IMR-90 (cell line): ENCODE data around the gene MYO1D. TPM values are rescaled to one million over a fixed set of nuclear protein-coding genes. Genes with fewer than 3 reads are reported as not detected.

Experiments
- ATAC-seq: fragments of 200-7000 bp; cut with Tn5 transposase; 2 replicates; pipeline ENCODE4 v1.9.1; 2020; ENCODE audit warnings: low read depth, mild to moderate bottlenecking, moderate library complexity
- BruUV-seq: library from RNA; stranded (reverse); fragments of 400-500 nt; replicated peaks from 2 replicates; lab custom pipeline; 2021; lab: Mats Ljungman, UMichigan
- CTCF ChIA-PET: fragments of 300-600 bp; formaldehyde crosslinking; extraction: SDS; loops from one replicate; lab custom pipeline; 2021; ENCODE audit warnings: antibody characterized with exemption; lab: Yijun Ruan, JAX
- POLR2A ChIA-PET: fragments of 300-600 bp; sonication (Branson Sonifier 250); formaldehyde crosslinking; loops from one replicate; lab custom pipeline; 2022; ENCODE audit warnings: antibody characterized with exemption; ENCODE audit not compliant: unreplicated experiment; lab: Charles Lee
- DNase-seq: peaks from one replicate; pipeline ENCODE4 v3.0.0; 2013
- H2AFZ ChIP-seq: replicated peaks from 2 replicates; pipeline ENCODE3; 2013; ENCODE audit warnings: low read length, mild to moderate bottlenecking; ENCODE audit not compliant: poor library complexity
- H2AK5ac ChIP-seq: 2 replicates; pipeline ENCODE4 v1.6.1; 2013; ENCODE audit warnings: low read depth, low read length, inconsistent platforms
- H2AK9ac ChIP-seq: replicated peaks from 2 replicates; pipeline ENCODE3; 2013; ENCODE audit warnings: mild to moderate bottlenecking, low read depth, low read length, moderate library complexity; ENCODE audit not compliant: poor library complexity
- H2BK120ac ChIP-seq: 2 replicates; pipeline ENCODE4 v1.6.1; 2013; ENCODE audit warnings: low read depth, low read length, inconsistent platforms
- H2BK15ac ChIP-seq: 3 replicates; pipeline ENCODE4 v1.6.1; 2013; ENCODE audit warnings: low read depth, low read length, inconsistent platforms
- H2BK20ac ChIP-seq: 2 replicates; pipeline ENCODE4 v1.6.1; 2013; ENCODE audit warnings: low read depth, mild to moderate bottlenecking, inconsistent platforms, low read length, moderate library complexity
- H2BK5ac ChIP-seq: 2 replicates; pipeline ENCODE4 v1.6.1; 2013; ENCODE audit warnings: mild to moderate bottlenecking, low read depth, low read length, inconsistent platforms; ENCODE audit not compliant: poor library complexity, severe bottlenecking
- H3K14ac ChIP-seq: replicated peaks from 2 replicates; pipeline ENCODE4 v1.6.1; 2013; ENCODE audit warnings: low read depth, low read length, inconsistent platforms
- H3K18ac ChIP-seq: 2 replicates; pipeline ENCODE4 v1.6.1; 2013; ENCODE audit warnings: low read depth, low read length, control low read depth
- H3K23ac ChIP-seq: 2 replicates; pipeline ENCODE4 v1.6.1; 2013; ENCODE audit warnings: low read depth, low read length, inconsistent platforms
- H3K27ac ChIP-seq: 2 replicates; pipeline ENCODE4 v1.5.1; 2013; ENCODE audit warnings: mild to moderate bottlenecking, control low read depth, low read length; ENCODE audit not compliant: insufficient read depth
- H3K27me3 ChIP-seq: 2 replicates; pipeline ENCODE4 v1.6.1; 2013; ENCODE audit warnings: low read length; ENCODE audit not compliant: control insufficient read depth, insufficient read depth
- H3K36me3 ChIP-seq: 2 replicates; pipeline ENCODE4 v1.6.1; 2013; ENCODE audit warnings: low read length, mixed read lengths; ENCODE audit not compliant: control insufficient read depth, insufficient read depth
- H3K4ac ChIP-seq: 2 replicates; pipeline ENCODE4 v1.6.1; 2013; ENCODE audit warnings: low read depth, low read length, inconsistent platforms
- H3K4me1 ChIP-seq: 2 replicates; pipeline ENCODE4 v1.6.1; 2013; ENCODE audit warnings: low read length, mixed read lengths; ENCODE audit not compliant: control insufficient read depth, insufficient read depth
- H3K4me2 ChIP-seq: 2 replicates; pipeline ENCODE4 v1.6.1; 2013; ENCODE audit warnings: low read depth, mild to moderate bottlenecking, control low read depth, low read length, moderate library complexity
- H3K4me3 ChIP-seq: 2 replicates; pipeline ENCODE4 v1.5.1; 2013; ENCODE audit warnings: low read depth, mild to moderate bottlenecking, control low read depth, low read length, moderate library complexity; ENCODE audit not compliant: insufficient read depth
- H3K56ac ChIP-seq: 2 replicates; pipeline ENCODE4 v1.6.1; 2013; ENCODE audit warnings: low read length, inconsistent platforms; ENCODE audit not compliant: insufficient read depth; ENCODE audit errors: extremely low read depth
- H3K79me1 ChIP-seq, 2 experiments: 2 replicates each; pipeline ENCODE4 v1.6.1; 2013; ENCODE audit warnings: low read length in 2 of 2, inconsistent platforms in 1 of 2, low read depth in 1 of 2
- H3K9ac ChIP-seq: 2 replicates; pipeline ENCODE4 v1.6.1; 2013; ENCODE audit warnings: low read depth, low read length, control low read depth
- H3K9me1 ChIP-seq: 2 replicates; pipeline ENCODE4 v1.6.1; 2013; ENCODE audit warnings: low read length, inconsistent platforms; ENCODE audit not compliant: insufficient read depth
- H3K9me3 ChIP-seq: 2 replicates; pipeline ENCODE4 v1.6.1; 2013; ENCODE audit warnings: low read length; ENCODE audit not compliant: control insufficient read depth, insufficient read depth
- H4K20me1 ChIP-seq: 2 replicates; pipeline ENCODE4 v1.6.1; 2013; ENCODE audit warnings: low read length, inconsistent platforms; ENCODE audit not compliant: insufficient read depth
- H4K5ac ChIP-seq: 2 replicates; pipeline ENCODE4 v1.6.1; 2013; ENCODE audit warnings: mild to moderate bottlenecking, low read depth, low read length, control low read depth
- H4K8ac ChIP-seq, 2 experiments: 2 replicates each; pipeline ENCODE4 v1.6.1; 2013; ENCODE audit warnings: low read depth in 2 of 2, low read length in 2 of 2, control low read depth in 1 of 2, inconsistent platforms in 1 of 2
- H4K91ac ChIP-seq: 2 replicates; pipeline ENCODE4 v1.6.1; 2013; ENCODE audit warnings: low read depth, low read length, inconsistent platforms; ENCODE audit not compliant: insufficient read depth
- BHLHE40 ChIP-seq: fragments of 150-350 bp; IDR thresholded peaks from 2 replicates; pipeline ENCODE4 v1.6.1; 2016; ENCODE audit warnings: mild to moderate bottlenecking, low read depth, low read length
- CEBPB ChIP-seq: IDR thresholded peaks from 2 replicates; pipeline ENCODE4 v1.6.1; 2012; ENCODE audit warnings: low read depth, low read length, improper control_type of control experiment
- CHD1 ChIP-seq: IDR thresholded peaks from 2 replicates; pipeline ENCODE4 v1.6.1; 2012; ENCODE audit warnings: low read depth, low read length, improper control_type of control experiment
- CTCF ChIP-seq: conservative IDR thresholded peaks from 2 replicates; pipeline ENCODE4 v1.5.1; 2012; ENCODE audit warnings: mild to moderate bottlenecking, low read depth, low read length, improper control_type of control experiment
- FOS ChIP-seq: fragments of 150-350 bp; IDR thresholded peaks from 2 replicates; pipeline ENCODE4 v1.6.1; 2016; ENCODE audit warnings: low read depth, low read length
- NFE2L2 ChIP-seq: fragments of 150-350 bp; IDR thresholded peaks from 2 replicates; pipeline ENCODE4 v1.6.1; 2016; ENCODE audit warnings: low read depth, mild to moderate bottlenecking, low read length
- POLR2A ChIP-seq: IDR thresholded peaks from 2 replicates; pipeline ENCODE4 v1.6.1; 2012; ENCODE audit warnings: mild to moderate bottlenecking, low read depth, low read length
- RCOR1 ChIP-seq: IDR thresholded peaks from 2 replicates; pipeline ENCODE4 v1.6.1; 2012; ENCODE audit warnings: mild to moderate bottlenecking, low read length, improper control_type of control experiment; ENCODE audit not compliant: insufficient replicate concordance
- WGBS, 2 experiments: methylation state at CpG; one replicate each; pipeline versions ENCODE4 v1.1.5 to v1.1.7; 2013; ENCODE audit warnings: missing lambda C conversion rate in 2 of 2; ENCODE audit not compliant: insufficient read length in 1 of 2; ENCODE audit errors: extremely low coverage in 2 of 2; 5-methylcytosine and 5-hydroxymethylcytosine counted together
- dilution Hi-C: fragments of 300-500 bp; cut with HindIII; formaldehyde crosslinking; loops from one replicate; pipeline ENCODE4 v1.14.3; 2018; ENCODE audit warnings: low sequenced_read_pairs; ENCODE audit not compliant: unreplicated experiment
- in situ Hi-C: fragments of 300-500 bp; cut with MboI; formaldehyde crosslinking; loops from 3 replicates; pipeline ENCODE4 v1.14.3; 2019; ENCODE audit warnings: low sequenced_read_pairs, inconsistent platforms, mixed read lengths
- intact Hi-C: fragments of 100-400 bp; cut with micrococcal nuclease; formaldehyde crosslinking; loops from 2 replicates; pipeline ENCODE4 v1.10.0; 2022
- polyA plus RNA-seq, 3 experiments: library from polyadenylated mRNA; depleted of rRNA; stranded (reverse); fragments of >200 nt; gene quantifications; 2 replicates each; pipeline ENCODE4 v1.2.3, GENCODE V29; 2012; ENCODE audit warnings: low replicate concordance in 1 of 3
- total RNA-seq: library from RNA; depleted of rRNA; stranded (reverse); fragments of >200 nt; gene quantifications from 2 replicates; pipeline ENCODE4 v1.2.3, GENCODE V29; 2012

MYO1D gene
- total and polyA plus RNA-seq, 2 of the 4 experiments (the other 2 are of a cell fraction) = 0.63 to 0.90 TPM

GRCh38 chr17:32815460-32815859 is 61.5 kb downstream of the MYO1D start:
- no peak overlapping the region for H3K18ac ChIP-seq
- no peak for DNase-seq
- H4K91ac ChIP-seq = no peak overlapping the region
- WGBS, 2 experiments = no CpG with 5 or more reads among the region's 3 CpGs
- H3K4me2 ChIP-seq = no peak overlapping the region
- no peaks in the 10 kb centered on the region for H3K36me3 ChIP-seq
- in situ Hi-C loops (no loop called here), intact Hi-C loops (no loop called here), dilution Hi-C loops (no loop called here)
- no peak overlapping the region for H2BK120ac ChIP-seq
- CTCF ChIA-PET = no interaction called here
- no peak overlapping the region for H2BK5ac ChIP-seq
- H2BK20ac ChIP-seq = no peak overlapping the region
- no peaks in the 10 kb centered on the region for H3K27me3 ChIP-seq
- no peaks in the 10 kb centered on the region for H3K4me1 ChIP-seq
- H3K23ac ChIP-seq = no peak overlapping the region
- H3K79me1 ChIP-seq = no peaks in the 10 kb centered on the region
- H2AK9ac ChIP-seq = no peak overlapping the region
- no peak overlapping the region for H3K27ac ChIP-seq
- H3K9me3 ChIP-seq = no peaks in the 10 kb centered on the region
- H4K5ac ChIP-seq = no peak overlapping the region
- no peak overlapping the region for H2AFZ ChIP-seq
- H3K14ac ChIP-seq = no peak overlapping the region
- no peak overlapping the region for H3K4ac ChIP-seq
- H3K9ac ChIP-seq = no peak overlapping the region
- TF ChIP-seq BHLHE40 = no peak
- TF ChIP-seq POLR2A = no peak
- no peak for TF ChIP-seq FOS
- TF ChIP-seq CEBPB = no peak
- TF ChIP-seq RCOR1 = no peak
- TF ChIP-seq CTCF = no peak
- TF ChIP-seq CHD1 = no peak
- no peak for TF ChIP-seq NFE2L2
- H4K8ac ChIP-seq = no peak overlapping the region
- no peaks in the 10 kb centered on the region for H3K9me1 ChIP-seq
- POLR2A ChIA-PET = no interaction called here
- H4K20me1 ChIP-seq = no peaks in the 10 kb centered on the region
- no TSS peak for BruUV-seq
- ATAC-seq = no peak
- no peak overlapping the region for H2AK5ac ChIP-seq
- no peak overlapping the region for H3K56ac ChIP-seq
- H2BK15ac ChIP-seq = no peak overlapping the region
- H3K4me3 ChIP-seq = no peak overlapping the region
